SJCRH30 (cell line): ENCODE data around the gene GARIN5A. TPM values are rescaled to one million over a fixed set of nuclear protein-coding genes. Genes with fewer than 3 reads are reported as not detected.

ENCODE experiments used
- DNase-seq, 2 experiments: peaks; one replicate each; pipeline ENCODE4 v3.0.0-alpha.2; 2015 to 2020
- H3K27ac ChIP-seq: fragments of 250-450 bp; sonication (Bioruptor Pico); 2 replicates; pipeline ENCODE4 v1.5.1; 2020; ENCODE audit warnings: mild to moderate bottlenecking, moderate library complexity
- H3K27me3 ChIP-seq: fragments of 250-450 bp; sonication (Bioruptor Pico); 2 replicates; pipeline ENCODE4 v1.5.1; 2020; ENCODE audit warnings: mild to moderate bottlenecking, moderate library complexity
- H3K36me3 ChIP-seq: fragments of 250-450 bp; sonication (Bioruptor Pico); 2 replicates; pipeline ENCODE4 v1.5.1; 2020; ENCODE audit warnings: mild to moderate bottlenecking, moderate library complexity
- H3K4me1 ChIP-seq: fragments of 250-450 bp; sonication (Bioruptor Pico); 2 replicates; pipeline ENCODE4 v1.5.1; 2020; ENCODE audit warnings: mild to moderate bottlenecking, moderate library complexity
- H3K4me3 ChIP-seq: fragments of 250-450 bp; sonication (Bioruptor Pico); 2 replicates; pipeline ENCODE4 v1.5.1; 2020; ENCODE audit warnings: mild to moderate bottlenecking, moderate library complexity
- H3K9me3 ChIP-seq: fragments of 250-450 bp; sonication (Bioruptor Pico); replicated peaks from 2 replicates; pipeline ENCODE4 v1.5.1; 2020; ENCODE audit warnings: mild to moderate bottlenecking, moderate library complexity
- total RNA-seq: library from RNA; depleted of rRNA; stranded (reverse); fragments of >200 nt; shearing (Covaris generic); gene quantifications from 2 replicates; pipeline ENCODE4 v1.2.3, GENCODE V29; 2014

The GARIN5A gene
- total RNA-seq, 1 experiment from 2014 or later, result 1.2 TPM

- DNase-seq, result no peak
- Histone ChIP-seq H3K4me1 (peaks cover 22% of the 10 kb centered on the region), H3K4me3 (peak overlapping the region; percentile 62), H3K27me3 (peaks cover 6% of the 10 kb centered on the region; the same call in 1 of the 2 replicates), H3K36me3 (no peaks in the 10 kb centered on the region), H3K27ac (no peak overlapping the region), H3K9me3 (no peaks in the 10 kb centered on the region)
Observed at GRCh38 chr19:50512112-50512998, 35.7 kb upstream of the GARIN5A start.

GRCh38 chr19:50511069-50511822, 34.6 kb upstream of the GARIN5A start, which contains the start of gene JOSD2:
JOSD2 (minus strand) TSS chr19:50511191; CDS start chr19:50510431, 760 bp downstream.
- H3K36me3 ChIP-seq, result no peaks in the 10 kb centered on the region
- H3K9me3 ChIP-seq, result no peaks in the 10 kb centered on the region
- H3K27ac ChIP-seq, result peak within 1 kb of the TSS; percentile 66
- H3K4me3 ChIP-seq, result peak within 1 kb of the TSS; percentile 62
- DNase-seq, result peak; percentile 99
- peaks cover 22% of the 10 kb centered on the region for H3K4me1 ChIP-seq
- H3K27me3 ChIP-seq, result peaks cover 6% of the 10 kb centered on the region; the same call in 1 of the 2 replicates

GRCh38 chr19:50510700-50511068, 34.0 kb upstream of the GARIN5A start:
- H3K4me3 ChIP-seq, result peak overlapping the region; percentile 62
- H3K27me3 ChIP-seq, result peaks cover 3% of the 10 kb centered on the region; the same call in 1 of the 2 replicates
- H3K27ac ChIP-seq, result peak overlapping the region; percentile 66
- peaks cover 22% of the 10 kb centered on the region for H3K4me1 ChIP-seq
- DNase-seq, result peak in 1 of 2 experiments; percentile 54
- no peaks in the 10 kb centered on the region for H3K36me3 ChIP-seq
- no peaks in the 10 kb centered on the region for H3K9me3 ChIP-seq

GRCh38 chr19:50510121-50510670, 33.5 kb upstream of the GARIN5A start:
- Histone ChIP-seq H3K4me1 (peaks cover 22% of the 10 kb centered on the region), H3K9me3 (no peaks in the 10 kb centered on the region), H3K27me3 (no peaks in the 10 kb centered on the region), H3K27ac (peak overlapping the region; percentile 66), H3K36me3 (no peaks in the 10 kb centered on the region), H3K4me3 (peak overlapping the region; percentile 62)
- peak; percentile 67 to 70 for DNase-seq

- no peak for DNase-seq
- no peaks in the 10 kb centered on the region for H3K27me3 ChIP-seq
- H3K27ac ChIP-seq, result peak overlapping the region; percentile 72; the same call in 1 of the 2 replicates
- no peaks in the 10 kb centered on the region for H3K9me3 ChIP-seq
- no peak overlapping the region for H3K4me3 ChIP-seq
- H3K4me1 ChIP-seq, result peaks cover 22% of the 10 kb centered on the region
- no peaks in the 10 kb centered on the region for H3K36me3 ChIP-seq
Observed at GRCh38 chr19:50509366-50509765, 32.7 kb upstream of the GARIN5A start.

- Histone ChIP-seq H3K27me3 (no peaks in the 10 kb centered on the region), H3K4me1 (peaks cover 22% of the 10 kb centered on the region), H3K9me3 (no peaks in the 10 kb centered on the region), H3K36me3 (no peaks in the 10 kb centered on the region), H3K27ac (peak overlapping the region; percentile 72), H3K4me3 (no peak overlapping the region)
- no peak for DNase-seq
Observed at GRCh38 chr19:50508843-50509190, 32.2 kb upstream of the GARIN5A start.

- DNase-seq, result no peak
- Histone ChIP-seq H3K4me3 (no peak overlapping the region), H3K36me3 (no peaks in the 10 kb centered on the region), H3K9me3 (no peaks in the 10 kb centered on the region), H3K27me3 (no peaks in the 10 kb centered on the region), H3K27ac (no peak overlapping the region), H3K4me1 (peaks cover 27% of the 10 kb centered on the region)
Observed at GRCh38 chr19:50507376-50507775, 30.7 kb upstream of the GARIN5A start.

GRCh38 chr19:50506700-50507099, 30.1 kb upstream of the GARIN5A start:
- Histone ChIP-seq H3K9me3 (no peaks in the 10 kb centered on the region), H3K4me3 (no peak overlapping the region)

GRCh38 chr19:50505856-50506611, 29.4 kb upstream of the GARIN5A start:
- DNase-seq, result no peak
- H3K9me3 ChIP-seq, result no peaks in the 10 kb centered on the region
- no peaks in the 10 kb centered on the region for H3K27me3 ChIP-seq
- peaks cover 39% of the 10 kb centered on the region for H3K4me1 ChIP-seq
- no peaks in the 10 kb centered on the region for H3K36me3 ChIP-seq
- no peak overlapping the region for H3K27ac ChIP-seq
- H3K4me3 ChIP-seq, result no peak overlapping the region

More at GRCh38 chr19:50506700-50507099, 30.1 kb upstream of the GARIN5A start:
- Histone ChIP-seq H3K4me1 (peaks cover 32% of the 10 kb centered on the region), H3K27ac (no peak overlapping the region), H3K36me3 (no peaks in the 10 kb centered on the region), H3K27me3 (no peaks in the 10 kb centered on the region)
- DNase-seq, result no peak

- DNase-seq, result peak; percentile 49 to 55
- peak overlapping the region; percentile 85 for H3K27ac ChIP-seq
- no peaks in the 10 kb centered on the region for H3K9me3 ChIP-seq
- no peaks in the 10 kb centered on the region for H3K36me3 ChIP-seq
- peaks cover 20% of the 10 kb centered on the region for H3K4me1 ChIP-seq
- peak overlapping the region; percentile 69 for H3K4me3 ChIP-seq
- H3K27me3 ChIP-seq, result no peaks in the 10 kb centered on the region
Observed at GRCh38 chr19:50501568-50502475, 25.2 kb upstream of the GARIN5A start.

GRCh38 chr19:50501186-50501567, 24.5 kb upstream of the GARIN5A start:
- H3K4me3 ChIP-seq, result peak overlapping the region; percentile 69
- DNase-seq, result no peak
- H3K27ac ChIP-seq, result peak overlapping the region; percentile 85
- H3K36me3 ChIP-seq, result no peaks in the 10 kb centered on the region
- H3K9me3 ChIP-seq, result no peaks in the 10 kb centered on the region
- H3K4me1 ChIP-seq, result peaks cover 23% of the 10 kb centered on the region
- no peaks in the 10 kb centered on the region for H3K27me3 ChIP-seq

GRCh38 chr19:50500753-50501151, 24.1 kb upstream of the GARIN5A start:
- H3K27me3 ChIP-seq, result no peaks in the 10 kb centered on the region
- H3K4me1 ChIP-seq, result peaks cover 26% of the 10 kb centered on the region
- no peak for DNase-seq
- peak overlapping the region; percentile 69 for H3K4me3 ChIP-seq
- no peaks in the 10 kb centered on the region for H3K9me3 ChIP-seq
- H3K36me3 ChIP-seq, result no peaks in the 10 kb centered on the region
- H3K27ac ChIP-seq, result peak overlapping the region; percentile 85

- peak overlapping the region; percentile 85 for H3K27ac ChIP-seq
- peak overlapping the region; percentile 69 for H3K4me3 ChIP-seq
- no peaks in the 10 kb centered on the region for H3K27me3 ChIP-seq
- peak; percentile 97 to 98 for DNase-seq
- no peaks in the 10 kb centered on the region for H3K9me3 ChIP-seq
- no peaks in the 10 kb centered on the region for H3K36me3 ChIP-seq
- peaks cover 26% of the 10 kb centered on the region for H3K4me1 ChIP-seq
Observed at GRCh38 chr19:50500060-50500752, 23.6 kb upstream of the GARIN5A start.
